SK-N-MC (cell line): ENCODE data around the gene DPH3.

ENCODE experiments used
- DNase-seq: peaks from one replicate; pipeline ENCODE4 v3.0.0-alpha.2; 2011; ENCODE audit warnings: low read depth, low spot score
- H3K27ac ChIP-seq: fragments of 200-600 bp; sonication (generic); 2 replicates; pipeline ENCODE4 v1.5.1; 2016; ENCODE audit warnings: mixed run types
- H3K36me3 ChIP-seq: fragments of 200-600 bp; sonication (generic); 2 replicates; pipeline ENCODE4 v1.6.1; 2017; ENCODE audit warnings: antibody characterized with exemption, low read length, mixed read lengths; ENCODE audit not compliant: insufficient read depth
- H3K4me3 ChIP-seq: fragments of 200-600 bp; sonication (generic); 2 replicates; pipeline ENCODE4 v1.5.1; 2016
- H3K9ac ChIP-seq: fragments of 200-600 bp; sonication (generic); 2 replicates; pipeline ENCODE4 v1.8.0; 2017; ENCODE audit warnings: mixed run types, mixed read lengths; ENCODE audit not compliant: insufficient read length
- H3K9me3 ChIP-seq: fragments of 200-600 bp; sonication (generic); 2 replicates; pipeline ENCODE4 v1.6.1; 2017; ENCODE audit warnings: low read depth, mild to moderate bottlenecking, antibody characterized with exemption, low read length, moderate library complexity, mixed read lengths
- EZH2 ChIP-seq: fragments of 200-600 bp; sonication (generic); IDR thresholded peaks from one replicate; pipeline ENCODE4 v1.6.1; 2017; ENCODE audit warnings: antibody characterized with exemption
- FOXP2 ChIP-seq: optimal IDR thresholded peaks from 2 replicates; pipeline ENCODE3; 2011; ENCODE audit warnings: mild to moderate bottlenecking, moderate library complexity; ENCODE audit not compliant: insufficient read depth; ENCODE audit errors: extremely low read length, control extremely low read depth
- POLR2AphosphoS5 ChIP-seq: IDR thresholded peaks from 2 replicates; pipeline ENCODE4 v1.6.1; 2012; ENCODE audit warnings: mild to moderate bottlenecking, low read depth, low read length, borderline replicate concordance

Gene DPH3

GRCh38 chr3:16224325-16224724, 40.4 kb downstream of the DPH3 start:
- Histone ChIP-seq H3K27ac (no peak overlapping the region), H3K9ac (no peak overlapping the region), H3K36me3 (no peaks in the 10 kb centered on the region), H3K4me3 (no peak overlapping the region), H3K9me3 (no peaks in the 10 kb centered on the region)
- no peak for DNase-seq
- TF ChIP-seq EZH2, result no peak
- TF ChIP-seq POLR2AphosphoS5, result no peak
- no peak for TF ChIP-seq FOXP2

DNA sequence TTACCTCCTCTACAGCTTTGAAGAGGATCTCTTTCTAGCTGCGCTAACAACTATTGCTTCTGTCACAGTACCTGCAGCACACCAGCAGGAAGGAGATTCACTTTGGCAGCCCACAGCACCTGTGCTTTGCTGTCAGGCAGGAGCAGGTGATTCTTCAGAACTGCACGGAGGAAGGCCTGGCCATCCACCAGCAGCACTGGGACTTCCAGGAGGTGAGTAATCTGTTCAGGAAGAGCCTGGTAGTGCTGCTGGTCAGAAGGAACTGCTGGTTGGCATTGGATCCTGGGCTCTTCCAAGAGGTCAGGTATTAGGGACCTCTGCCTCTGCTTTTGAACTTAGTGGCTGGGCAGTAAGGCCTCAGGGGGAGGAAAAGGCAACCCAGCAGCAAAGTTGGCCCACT, 42.2 kb downstream of the DPH3 start:
- Histone ChIP-seq H3K4me3 (no peak overlapping the region), H3K27ac (no peak overlapping the region), H3K36me3 (no peaks in the 10 kb centered on the region), H3K9me3 (no peaks in the 10 kb centered on the region), H3K9ac (no peak overlapping the region)
- TF ChIP-seq POLR2AphosphoS5, result no peak
- TF ChIP-seq EZH2, result no peak
- DNase-seq, result no peak

DNA sequence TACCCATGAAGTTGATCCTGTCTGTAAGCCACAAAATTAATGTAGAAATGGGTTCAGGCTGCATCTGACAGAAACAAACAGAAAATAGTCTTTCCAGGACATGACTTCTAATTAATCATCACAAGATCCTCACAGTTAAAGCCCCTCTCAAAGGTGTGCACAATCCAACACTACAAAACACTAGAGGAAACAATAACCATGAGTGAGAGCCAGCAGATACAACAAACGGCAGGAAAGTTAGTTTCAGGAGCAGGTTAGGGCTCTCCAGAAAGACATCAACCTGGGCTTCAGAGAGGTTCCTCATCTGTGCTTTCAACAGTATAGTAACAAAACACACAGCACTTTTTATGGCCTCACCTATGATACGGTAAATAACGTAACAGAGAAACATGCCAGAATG, 42.8 kb downstream of the DPH3 start:
- no peak for TF ChIP-seq FOXP2
- TF ChIP-seq POLR2AphosphoS5, result no peak
- TF ChIP-seq EZH2, result no peak
- H3K9me3 ChIP-seq, result no peaks in the 10 kb centered on the region
- no peak overlapping the region for H3K9ac ChIP-seq
- H3K36me3 ChIP-seq, result no peaks in the 10 kb centered on the region
- no peak overlapping the region for H3K4me3 ChIP-seq
- no peak for DNase-seq
- H3K27ac ChIP-seq, result no peak overlapping the region

DNA sequence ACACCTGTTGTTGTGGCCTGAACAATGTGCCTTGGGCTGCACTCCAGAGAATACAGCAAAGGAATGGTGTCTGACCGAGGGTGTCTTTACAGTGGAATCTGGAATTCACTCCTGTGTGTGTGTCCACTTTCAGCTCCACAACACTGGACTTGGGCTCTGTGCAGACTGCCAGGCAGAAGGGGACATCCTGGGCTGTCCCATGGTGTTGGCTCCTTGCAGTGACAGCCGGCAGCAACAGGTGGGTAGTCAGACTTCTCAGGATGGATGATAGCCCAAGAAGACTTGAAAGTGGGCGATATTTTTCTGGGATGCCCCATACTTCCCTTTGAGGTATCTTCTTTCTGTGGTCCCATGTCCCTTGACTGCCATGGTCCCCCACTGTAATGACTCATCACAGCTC, 45.0 kb downstream of the DPH3 start:
- Histone ChIP-seq H3K9ac (no peak overlapping the region), H3K9me3 (no peaks in the 10 kb centered on the region), H3K27ac (no peak overlapping the region), H3K36me3 (no peaks in the 10 kb centered on the region), H3K4me3 (no peak overlapping the region)
- TF ChIP-seq EZH2 (no peak), POLR2AphosphoS5 (no peak), FOXP2 (no peak)
- no peak for DNase-seq

GRCh38 chr3:16216373-16216935, 48.3 kb downstream of the DPH3 start:
- Histone ChIP-seq H3K9ac (no peak overlapping the region), H3K4me3 (no peak overlapping the region), H3K9me3 (no peaks in the 10 kb centered on the region), H3K36me3 (no peaks in the 10 kb centered on the region), H3K27ac (no peak overlapping the region)
- no peak for TF ChIP-seq EZH2
- TF ChIP-seq FOXP2, result no peak
- no peak for TF ChIP-seq POLR2AphosphoS5
- no peak for DNase-seq

DNA sequence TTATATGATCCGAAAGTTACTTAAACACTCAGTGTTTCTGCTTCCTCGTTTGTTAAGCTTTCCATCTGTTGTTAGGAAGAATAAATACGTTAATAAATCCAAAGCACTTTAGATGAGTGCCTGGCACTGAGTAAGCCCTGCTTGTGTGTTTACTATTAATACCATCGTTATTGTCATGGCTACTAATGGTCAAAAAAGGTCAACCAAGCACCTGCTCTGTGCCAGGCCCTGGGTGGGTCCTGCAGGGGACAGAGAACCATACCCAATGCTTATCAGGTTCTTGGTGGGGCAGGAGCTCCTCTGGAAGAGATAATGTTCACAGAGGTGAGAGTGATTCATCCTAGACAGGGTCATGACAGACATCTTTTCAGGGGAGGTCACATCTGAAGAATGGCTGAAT, 50.4 kb downstream of the DPH3 start:
- no peaks in the 10 kb centered on the region for H3K9me3 ChIP-seq
- no peaks in the 10 kb centered on the region for H3K36me3 ChIP-seq
- no peak overlapping the region for H3K27ac ChIP-seq
- no peak for DNase-seq
- H3K4me3 ChIP-seq, result no peak overlapping the region
- TF ChIP-seq POLR2AphosphoS5 (no peak), FOXP2 (no peak), EZH2 (no peak)
- H3K9ac ChIP-seq, result no peak overlapping the region

DNA sequence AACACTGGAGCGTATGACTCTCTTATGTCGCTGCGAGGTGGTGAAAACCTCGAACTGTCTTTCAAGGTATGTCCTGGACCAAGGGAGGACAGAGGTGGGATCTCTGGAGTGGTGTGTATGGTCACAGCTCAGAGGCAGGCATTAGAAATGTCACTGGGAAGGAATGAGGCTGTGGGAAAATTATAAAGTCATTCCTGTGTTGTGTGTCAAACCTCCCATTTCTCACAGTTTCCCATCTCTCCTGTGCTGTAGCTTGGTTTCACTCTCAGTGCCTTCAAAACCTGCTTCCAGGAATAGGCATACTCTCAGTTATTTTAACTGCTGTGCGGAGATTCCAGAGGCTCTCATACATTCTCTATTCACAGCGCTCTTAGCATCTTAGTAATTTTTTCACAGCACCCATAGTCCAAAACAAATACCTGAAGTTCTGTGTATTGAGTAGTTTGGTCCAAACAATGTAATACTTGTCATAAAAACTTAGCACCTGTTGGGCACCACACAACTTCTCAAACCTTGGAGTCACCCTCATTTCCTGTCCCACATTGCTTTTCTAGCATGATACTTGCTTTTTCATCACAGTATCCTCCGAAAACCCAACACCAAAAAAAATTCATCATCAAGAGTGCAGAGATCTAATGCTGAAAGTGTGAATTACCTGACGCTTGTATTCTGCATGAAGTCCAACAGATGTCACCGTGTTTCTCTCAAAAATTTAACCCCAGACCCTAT, 53.4 kb downstream of the DPH3 start:
- DNase-seq, result no peak
- Histone ChIP-seq H3K36me3 (no peaks in the 10 kb centered on the region), H3K9me3 (no peaks in the 10 kb centered on the region), H3K9ac (no peak overlapping the region), H3K4me3 (no peak overlapping the region), H3K27ac (no peak overlapping the region)
- TF ChIP-seq FOXP2, result no peak
